PFSK-1 (cell line): ENCODE data around the gene THSD7B.

ENCODE experiments used
- FOXP2 ChIP-seq: optimal IDR thresholded peaks from 2 replicates; pipeline ENCODE3; 2011; ENCODE audit warnings: borderline replicate concordance, control low read depth, inconsistent platforms; ENCODE audit not compliant: insufficient read depth; ENCODE audit errors: extremely low read length, extremely low read depth
- POLR2AphosphoS5 ChIP-seq: IDR thresholded peaks from 2 replicates; pipeline ENCODE4 v1.6.1; 2012; ENCODE audit warnings: low read depth, mild to moderate bottlenecking, control low read depth, low read length, moderate library complexity
- SIN3A ChIP-seq: IDR thresholded peaks from 2 replicates; pipeline ENCODE4 v1.6.1; 2012; ENCODE audit warnings: mild to moderate bottlenecking, low read length, moderate library complexity, borderline replicate concordance; ENCODE audit not compliant: insufficient read depth
- TAF1 ChIP-seq: IDR thresholded peaks from 2 replicates; pipeline ENCODE4 v1.6.1; 2012; ENCODE audit warnings: low read length, control low read depth, borderline replicate concordance; ENCODE audit not compliant: insufficient read depth
- TF ChIP-seq, protein P1 (sequence below), 2 experiments: IDR thresholded peaks; 2 replicates each; pipeline versions ENCODE4 v1.6.1 to v1.8.0; 2011 to 2012; ENCODE audit warnings: low read depth in 2 of 2, low read length in 2 of 2, control low read depth in 1 of 2, inconsistent platforms in 1 of 2, mild to moderate bottlenecking in 1 of 2, moderate library complexity in 1 of 2; ENCODE audit not compliant: insufficient read depth in 1 of 2

The THSD7B gene

DNA sequence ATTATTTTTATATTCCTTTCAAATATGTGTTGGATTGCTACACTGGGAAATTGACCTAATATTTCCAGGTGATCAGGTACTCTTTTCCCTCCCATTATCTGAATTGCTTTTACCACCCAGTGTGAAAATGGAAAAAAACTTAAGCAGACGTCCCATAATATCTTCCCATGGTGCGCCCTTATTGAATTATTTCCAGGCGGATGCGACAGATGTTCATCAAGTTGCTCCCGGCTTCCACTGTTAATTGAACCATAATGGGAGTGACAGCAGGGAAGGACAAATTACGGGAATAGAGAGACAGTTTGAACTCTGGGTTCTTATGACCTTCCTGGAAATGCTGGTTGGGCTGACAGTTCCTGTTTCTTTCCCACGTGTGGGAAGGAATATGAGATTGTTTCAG is 93.3 kb downstream of the THSD7B start:
- TF ChIP-seq TAF1 (no peak), POLR2AphosphoS5 (peak; percentile 79; the same call in 1 of the 2 replicates), SIN3A (no peak), FOXP2 (no peak)
- TF ChIP-seq, protein P1, sequence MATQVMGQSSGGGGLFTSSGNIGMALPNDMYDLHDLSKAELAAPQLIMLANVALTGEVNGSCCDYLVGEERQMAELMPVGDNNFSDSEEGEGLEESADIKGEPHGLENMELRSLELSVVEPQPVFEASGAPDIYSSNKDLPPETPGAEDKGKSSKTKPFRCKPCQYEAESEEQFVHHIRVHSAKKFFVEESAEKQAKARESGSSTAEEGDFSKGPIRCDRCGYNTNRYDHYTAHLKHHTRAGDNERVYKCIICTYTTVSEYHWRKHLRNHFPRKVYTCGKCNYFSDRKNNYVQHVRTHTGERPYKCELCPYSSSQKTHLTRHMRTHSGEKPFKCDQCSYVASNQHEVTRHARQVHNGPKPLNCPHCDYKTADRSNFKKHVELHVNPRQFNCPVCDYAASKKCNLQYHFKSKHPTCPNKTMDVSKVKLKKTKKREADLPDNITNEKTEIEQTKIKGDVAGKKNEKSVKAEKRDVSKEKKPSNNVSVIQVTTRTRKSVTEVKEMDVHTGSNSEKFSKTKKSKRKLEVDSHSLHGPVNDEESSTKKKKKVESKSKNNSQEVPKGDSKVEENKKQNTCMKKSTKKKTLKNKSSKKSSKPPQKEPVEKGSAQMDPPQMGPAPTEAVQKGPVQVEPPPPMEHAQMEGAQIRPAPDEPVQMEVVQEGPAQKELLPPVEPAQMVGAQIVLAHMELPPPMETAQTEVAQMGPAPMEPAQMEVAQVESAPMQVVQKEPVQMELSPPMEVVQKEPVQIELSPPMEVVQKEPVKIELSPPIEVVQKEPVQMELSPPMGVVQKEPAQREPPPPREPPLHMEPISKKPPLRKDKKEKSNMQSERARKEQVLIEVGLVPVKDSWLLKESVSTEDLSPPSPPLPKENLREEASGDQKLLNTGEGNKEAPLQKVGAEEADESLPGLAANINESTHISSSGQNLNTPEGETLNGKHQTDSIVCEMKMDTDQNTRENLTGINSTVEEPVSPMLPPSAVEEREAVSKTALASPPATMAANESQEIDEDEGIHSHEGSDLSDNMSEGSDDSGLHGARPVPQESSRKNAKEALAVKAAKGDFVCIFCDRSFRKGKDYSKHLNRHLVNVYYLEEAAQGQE (IDR thresholded peaks at IDR 0.05; ENCODE audit: insufficient read depth in 1 of 2, low read depth in 2 of 2, low read length in 2 of 2): peak in 1 of 2 experiments; percentile 48; a peak in 1 of 4 replicates

DNA sequence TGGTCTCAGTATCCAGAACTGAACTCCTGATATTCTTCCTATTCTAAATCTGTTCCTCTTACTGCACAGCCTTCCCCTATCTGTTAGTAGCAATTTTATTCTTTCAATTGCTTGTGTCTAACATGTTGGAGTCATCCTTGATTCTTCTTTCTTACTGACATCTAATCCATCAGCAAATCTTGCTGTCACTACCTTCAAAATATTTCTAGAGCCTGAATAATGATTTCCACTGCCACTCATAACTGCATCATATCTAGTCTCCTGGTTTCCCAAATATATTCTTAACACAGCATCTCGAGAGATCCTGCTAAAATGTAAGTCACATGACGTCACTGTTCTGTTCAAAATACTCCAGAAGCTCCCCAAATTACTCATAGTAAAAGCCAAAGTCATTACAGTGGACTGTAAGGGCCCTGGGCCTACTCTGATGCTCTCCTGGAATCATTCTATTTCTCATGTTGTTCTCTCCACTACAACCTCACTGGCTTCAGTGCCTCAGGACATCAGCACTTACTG is 95.2 kb downstream of the THSD7B start:
- TF ChIP-seq POLR2AphosphoS5 (no peak), SIN3A (no peak), TAF1 (no peak), FOXP2 (no peak)
- TF ChIP-seq, protein P1 (IDR thresholded peaks at IDR 0.05; ENCODE audit: insufficient read depth in 1 of 2, low read depth in 2 of 2, low read length in 2 of 2): no peak

DNA sequence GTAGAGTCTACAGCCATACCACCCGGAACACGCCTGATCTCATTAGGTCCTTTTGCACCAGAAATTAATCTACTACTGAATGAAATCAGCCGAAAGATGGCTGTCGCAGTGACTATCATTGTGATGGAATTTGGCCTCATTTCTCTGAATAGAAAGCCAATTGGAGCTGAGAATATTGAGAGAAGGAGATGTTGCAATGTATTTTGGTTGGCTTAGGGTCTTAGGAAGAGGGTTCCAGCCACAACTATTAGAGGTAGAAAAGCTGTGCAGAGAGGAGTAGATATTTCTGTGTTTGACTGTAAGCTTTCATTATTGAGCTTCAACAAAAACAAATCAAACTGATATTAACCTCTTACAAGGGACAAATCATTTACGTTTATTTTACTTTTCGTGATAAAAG is 98.1 kb downstream of the THSD7B start:
- TF ChIP-seq TAF1 (no peak), POLR2AphosphoS5 (no peak), FOXP2 (no peak), SIN3A (no peak)
- TF ChIP-seq, protein P1 (IDR thresholded peaks at IDR 0.05; ENCODE audit: insufficient read depth in 1 of 2, low read depth in 2 of 2, low read length in 2 of 2): no peak

DNA sequence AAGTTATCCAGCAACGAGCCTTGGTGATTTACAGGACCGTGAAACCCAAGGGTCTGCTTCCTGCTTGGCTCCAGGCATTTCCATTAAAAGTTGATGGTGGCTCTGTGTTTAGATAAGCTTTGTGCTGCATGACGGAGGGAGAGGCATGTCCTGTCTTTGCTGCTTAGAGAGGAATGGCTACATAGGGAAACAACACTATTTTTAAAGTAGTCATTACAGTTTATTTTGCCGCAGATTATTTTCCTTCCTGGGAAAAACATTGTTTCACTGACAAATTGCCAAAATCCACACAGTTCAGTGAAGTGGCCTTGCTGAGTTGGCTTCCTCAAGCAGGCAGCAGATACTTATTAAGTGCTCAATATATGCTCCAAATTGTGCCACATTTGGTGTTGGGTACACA is 98.5 kb downstream of the THSD7B start:
- TF ChIP-seq TAF1 (no peak), SIN3A (no peak), POLR2AphosphoS5 (no peak), FOXP2 (no peak)
- TF ChIP-seq, protein P1 (IDR thresholded peaks at IDR 0.05; ENCODE audit: insufficient read depth in 1 of 2, low read depth in 2 of 2, low read length in 2 of 2): no peak
